Measurements from ENCODE around the gene HLA-DMA. TPM values are rescaled to one million over a fixed set of nuclear protein-coding genes. Genes with fewer than 3 reads are reported as not detected.
A peak's percentile ranks its signal among the peaks of the same experiment; 100 is the strongest.

Gene HLA-DMA
- total and polyA plus RNA-seq, 2 donors, result 8.9 to 30.4 TPM

DNA sequence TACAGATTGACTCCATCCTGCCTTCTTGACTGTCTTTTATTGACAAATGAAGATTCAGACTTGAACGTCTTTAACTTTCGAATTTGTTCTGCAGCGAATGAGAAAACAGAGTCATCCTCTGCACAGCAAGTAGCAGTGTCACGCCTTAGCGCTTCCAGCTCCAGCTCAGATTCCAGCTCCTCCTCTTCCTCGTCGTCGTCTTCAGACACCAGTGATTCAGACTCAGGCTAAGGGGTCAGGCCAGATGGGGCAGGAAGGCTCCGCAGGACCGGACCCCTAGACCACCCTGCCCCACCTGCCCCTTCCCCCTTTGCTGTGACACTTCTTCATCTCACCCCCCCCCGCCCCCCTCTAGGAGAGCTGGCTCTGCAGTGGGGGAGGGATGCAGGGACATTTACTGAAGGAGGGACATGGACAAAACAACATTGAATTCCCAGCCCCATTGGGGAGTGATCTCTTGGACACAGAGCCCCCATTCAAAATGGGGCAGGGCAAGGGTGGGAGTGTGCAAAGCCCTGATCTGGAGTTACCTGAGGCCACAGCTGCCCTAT lies 27.7 kb upstream of the HLA-DMA start:
- H3K36me3 ChIP-seq (ENCODE audit: insufficient read depth), result peaks cover 15% of the 10 kb centered on the region
- no peak for DNase-seq (ENCODE audit: extremely low spot score)
- no peak overlapping the region for H3K27ac ChIP-seq (ENCODE audit: low read depth)
- no peaks in the 10 kb centered on the region for H3K4me1 ChIP-seq (ENCODE audit: insufficient read depth)
- no peak overlapping the region for H3K4me3 ChIP-seq (ENCODE audit: low read depth, low read length)
- 68% methylated on average over 11 of the region's 11 CpGs for WGBS

DNA sequence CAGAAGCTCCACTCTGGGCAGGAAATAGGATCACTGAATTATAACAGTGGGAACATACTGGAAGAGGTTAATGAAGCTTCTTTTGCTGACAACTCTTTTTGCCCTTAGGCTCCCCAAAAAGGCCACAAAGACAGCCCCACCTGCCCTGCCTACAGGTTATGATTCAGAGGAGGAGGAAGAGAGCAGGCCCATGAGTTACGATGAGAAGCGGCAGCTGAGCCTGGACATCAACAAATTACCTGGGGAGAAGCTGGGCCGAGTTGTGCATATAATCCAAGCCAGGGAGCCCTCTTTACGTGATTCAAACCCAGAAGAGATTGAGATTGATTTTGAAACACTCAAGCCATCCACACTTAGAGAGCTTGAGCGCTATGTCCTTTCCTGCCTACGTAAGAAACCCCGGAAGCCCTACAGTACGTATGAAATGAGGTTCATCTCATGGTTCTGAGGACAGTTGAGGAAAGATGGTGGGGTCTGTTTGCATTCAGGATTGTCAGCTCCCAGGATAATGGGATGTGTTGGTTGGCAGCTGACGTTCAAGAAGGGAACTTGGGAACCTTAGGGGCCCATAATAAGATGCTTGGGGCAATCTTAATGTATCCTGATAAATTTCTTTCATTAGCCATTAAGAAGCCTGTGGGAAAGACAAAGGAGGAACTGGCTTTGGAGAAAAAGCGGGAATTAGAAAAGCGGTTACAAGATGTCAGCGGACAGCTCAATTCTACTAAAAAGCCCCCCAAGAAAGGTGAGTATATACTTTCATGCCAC lies 27.0 kb upstream of the HLA-DMA start:
- no peak for DNase-seq (ENCODE audit: extremely low spot score)
- no peak overlapping the region for H3K4me3 ChIP-seq (ENCODE audit: low read depth, low read length)
- no peak overlapping the region for H3K27ac ChIP-seq (ENCODE audit: low read depth)
- H3K36me3 ChIP-seq (ENCODE audit: insufficient read depth), result peaks cover 15% of the 10 kb centered on the region
- no peaks in the 10 kb centered on the region for H3K4me1 ChIP-seq (ENCODE audit: insufficient read depth)
- WGBS, result 85% methylated on average over 12 of the region's 12 CpGs

DNA sequence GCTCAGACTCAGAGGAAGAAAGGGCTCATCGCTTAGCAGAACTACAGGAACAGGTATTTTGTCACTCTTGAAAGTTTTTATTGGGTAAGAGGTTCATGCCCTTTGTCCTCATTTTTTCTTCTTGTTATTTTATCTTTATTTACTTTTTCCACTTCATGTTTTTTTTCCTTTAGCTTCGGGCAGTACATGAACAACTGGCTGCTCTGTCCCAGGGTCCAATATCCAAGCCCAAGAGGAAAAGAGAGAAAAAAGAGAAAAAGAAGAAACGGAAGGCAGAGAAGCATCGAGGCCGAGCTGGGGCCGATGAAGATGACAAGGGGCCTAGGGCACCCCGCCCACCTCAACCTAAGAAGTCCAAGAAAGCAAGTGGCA lies 25.0 kb upstream of the HLA-DMA start:
- Histone ChIP-seq H3K36me3 (ENCODE audit: insufficient read depth) (peaks cover 21% of the 10 kb centered on the region), H3K27ac (ENCODE audit: low read depth) (no peak overlapping the region), H3K4me3 (ENCODE audit: low read depth, low read length) (no peak overlapping the region), H3K4me1 (ENCODE audit: insufficient read depth) (no peaks in the 10 kb centered on the region)
- WGBS, result 58% methylated on average over 7 of the region's 7 CpGs
- DNase-seq (ENCODE audit: extremely low spot score), result no peak

DNA sequence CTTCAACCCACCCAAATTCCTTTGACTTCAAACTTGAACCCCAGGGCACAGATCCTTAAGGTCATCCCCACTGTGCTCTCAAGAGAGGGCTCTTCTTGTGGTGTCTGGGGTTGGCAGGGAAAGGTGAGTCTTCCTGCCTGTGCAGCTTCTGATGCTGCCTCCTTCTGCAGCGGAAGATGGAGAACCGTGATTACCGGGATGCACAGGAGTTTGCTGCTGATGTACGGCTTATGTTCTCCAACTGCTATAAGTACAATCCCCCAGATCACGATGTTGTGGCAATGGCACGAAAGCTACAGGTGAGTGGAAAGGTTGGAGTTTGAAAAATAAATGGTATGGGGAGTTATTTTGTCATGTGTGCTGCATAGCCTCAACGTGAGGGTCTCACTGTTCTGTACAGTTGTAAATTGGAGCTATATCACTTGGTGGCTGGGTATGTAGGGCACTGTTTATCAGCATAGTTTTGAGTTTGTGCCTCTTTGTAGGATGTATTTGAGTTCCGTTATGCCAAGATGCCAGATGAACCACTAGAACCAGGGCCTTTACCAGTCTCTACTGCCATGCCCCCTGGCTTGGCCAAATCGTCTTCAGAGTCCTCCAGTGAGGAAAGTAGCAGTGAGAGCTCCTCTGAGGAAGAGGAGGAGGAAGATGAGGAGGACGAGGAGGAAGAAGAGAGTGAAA lies 24.5 kb upstream of the HLA-DMA start:
- H3K4me3 ChIP-seq (ENCODE audit: low read depth, low read length), result no peak overlapping the region
- WGBS, result 68% methylated on average over 10 of the region's 10 CpGs
- H3K36me3 ChIP-seq (ENCODE audit: insufficient read depth), result peaks cover 25% of the 10 kb centered on the region
- H3K27ac ChIP-seq (ENCODE audit: low read depth), result no peak overlapping the region
- no peaks in the 10 kb centered on the region for H3K4me1 ChIP-seq (ENCODE audit: insufficient read depth)
- DNase-seq (ENCODE audit: extremely low spot score), result no peak

DNA sequence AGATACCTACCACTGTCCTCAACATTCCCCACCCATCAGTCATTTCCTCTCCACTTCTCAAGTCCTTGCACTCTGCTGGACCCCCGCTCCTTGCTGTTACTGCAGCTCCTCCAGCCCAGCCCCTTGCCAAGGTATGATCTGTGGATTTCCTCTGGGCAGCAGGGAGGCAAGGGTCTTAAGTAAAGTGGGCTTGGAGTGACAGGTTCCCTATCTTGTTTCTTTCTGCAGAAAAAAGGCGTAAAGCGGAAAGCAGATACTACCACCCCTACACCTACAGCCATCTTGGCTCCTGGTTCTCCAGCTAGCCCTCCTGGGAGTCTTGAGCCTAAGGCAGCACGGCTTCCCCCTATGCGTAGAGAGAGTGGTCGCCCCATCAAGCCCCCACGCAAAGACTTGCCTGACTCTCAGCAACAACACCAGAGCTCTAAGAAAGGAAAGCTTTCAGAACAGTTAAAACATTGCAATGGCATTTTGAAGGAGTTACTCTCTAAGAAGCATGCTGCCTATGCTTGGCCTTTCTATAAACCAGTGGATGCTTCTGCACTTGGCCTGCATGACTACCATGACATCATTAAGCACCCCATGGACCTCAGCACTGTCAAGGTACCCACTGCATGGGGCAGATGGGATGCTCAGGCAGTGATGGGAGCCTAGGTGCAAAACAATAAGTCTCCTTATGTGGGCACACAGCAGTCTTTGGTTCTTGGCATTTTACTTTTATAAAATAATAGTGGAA lies 23.6 kb upstream of the HLA-DMA start:
- Histone ChIP-seq H3K27ac (ENCODE audit: low read depth) (no peak overlapping the region), H3K36me3 (ENCODE audit: insufficient read depth) (peaks cover 27% of the 10 kb centered on the region), H3K4me3 (ENCODE audit: low read depth, low read length) (no peak overlapping the region), H3K4me1 (ENCODE audit: insufficient read depth) (no peaks in the 10 kb centered on the region)
- no peak for DNase-seq (ENCODE audit: extremely low spot score)
- 78% methylated on average over 7 of the region's 7 CpGs for WGBS

DNA sequence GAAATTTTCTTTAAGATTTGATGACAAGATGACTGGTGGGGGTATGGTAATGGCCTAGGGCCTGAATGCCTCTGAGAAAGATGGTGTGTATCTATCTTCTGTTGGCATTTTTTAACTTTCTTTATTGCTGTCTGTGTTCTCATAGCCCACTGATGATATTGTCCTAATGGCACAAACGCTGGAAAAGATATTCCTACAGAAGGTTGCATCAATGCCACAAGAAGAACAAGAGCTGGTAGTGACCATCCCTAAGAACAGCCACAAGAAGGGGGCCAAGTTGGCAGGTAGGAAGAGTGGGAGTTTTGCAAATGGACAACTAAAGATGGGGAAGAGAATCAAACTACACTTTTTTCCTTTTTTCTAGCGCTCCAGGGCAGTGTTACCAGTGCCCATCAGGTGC lies 23.0 kb upstream of the HLA-DMA start:
- H3K27ac ChIP-seq (ENCODE audit: low read depth), result no peak overlapping the region
- no peak for DNase-seq (ENCODE audit: extremely low spot score)
- WGBS, result 59% methylated on average over 2 of the region's 2 CpGs
- no peaks in the 10 kb centered on the region for H3K4me1 ChIP-seq (ENCODE audit: insufficient read depth)
- H3K4me3 ChIP-seq (ENCODE audit: low read depth, low read length), result no peak overlapping the region
- H3K36me3 ChIP-seq (ENCODE audit: insufficient read depth), result peaks cover 27% of the 10 kb centered on the region

DNA sequence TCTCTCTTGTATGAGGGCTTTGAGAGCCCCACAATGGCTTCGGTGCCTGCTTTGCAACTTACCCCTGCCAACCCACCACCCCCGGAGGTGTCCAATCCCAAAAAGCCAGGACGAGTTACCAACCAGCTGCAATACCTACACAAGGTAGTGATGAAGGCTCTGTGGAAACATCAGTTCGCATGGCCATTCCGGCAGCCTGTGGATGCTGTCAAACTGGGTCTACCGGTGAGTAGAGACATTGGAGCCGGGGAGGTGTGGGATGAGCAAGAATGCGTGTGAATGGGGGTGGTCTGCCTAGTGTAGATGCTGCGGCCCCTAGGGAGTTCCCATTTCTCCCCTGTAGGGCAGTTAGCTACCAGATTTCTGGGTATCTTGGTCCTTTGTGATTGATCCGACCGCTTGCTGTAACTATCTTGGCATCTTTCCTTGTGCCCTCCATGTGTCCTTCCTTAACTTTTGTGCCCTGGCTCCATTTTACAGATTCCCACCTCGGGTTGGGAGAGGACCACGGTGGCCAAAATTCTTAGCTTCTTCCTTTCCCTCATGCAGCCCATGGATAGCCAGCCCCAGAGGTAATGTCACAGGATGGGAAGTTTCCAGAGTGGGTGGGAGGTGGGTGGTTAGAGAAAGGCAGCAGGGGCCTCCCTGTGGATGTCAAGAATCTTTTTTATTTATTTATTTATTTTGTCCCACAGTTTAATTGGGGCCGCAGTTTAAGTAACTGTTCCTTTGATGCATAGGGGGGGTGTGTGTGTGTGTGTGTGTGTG lies 21.8 kb upstream of the HLA-DMA start:
- H3K4me3 ChIP-seq (ENCODE audit: low read depth, low read length), result peak overlapping the region; percentile 94
- no peak for DNase-seq (ENCODE audit: extremely low spot score)
- H3K36me3 ChIP-seq (ENCODE audit: insufficient read depth), result peaks cover 20% of the 10 kb centered on the region
- WGBS, result 6% methylated on average over 14 of the region's 14 CpGs
- H3K4me1 ChIP-seq (ENCODE audit: insufficient read depth), result no peaks in the 10 kb centered on the region
- H3K27ac ChIP-seq (ENCODE audit: low read depth), result no peak overlapping the region

DNA sequence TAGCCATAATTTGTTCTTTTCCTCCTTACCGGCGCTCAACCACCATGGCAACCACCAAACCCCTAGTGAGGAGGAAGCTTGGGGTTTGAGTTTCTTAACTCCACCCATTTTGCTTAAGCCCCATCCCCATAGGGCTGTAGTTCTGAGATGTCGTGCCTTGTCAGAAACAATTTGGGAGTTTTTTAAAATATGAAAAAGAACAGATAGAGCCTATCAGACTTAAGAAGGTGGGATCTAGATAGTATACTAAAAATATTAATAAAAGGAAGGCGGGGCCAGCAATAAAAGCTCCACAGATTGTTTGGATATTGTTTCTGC lies 21.1 kb upstream of the HLA-DMA start:
- DNase-seq (ENCODE audit: extremely low spot score), result no peak
- no peaks in the 10 kb centered on the region for H3K4me1 ChIP-seq (ENCODE audit: insufficient read depth)
- peak overlapping the region; percentile 94 for H3K4me3 ChIP-seq (ENCODE audit: low read depth, low read length)
- H3K36me3 ChIP-seq (ENCODE audit: insufficient read depth), result peaks cover 18% of the 10 kb centered on the region
- H3K27ac ChIP-seq (ENCODE audit: low read depth), result no peak overlapping the region
- 1% methylated on average over 4 of the region's 4 CpGs for WGBS

DNA sequence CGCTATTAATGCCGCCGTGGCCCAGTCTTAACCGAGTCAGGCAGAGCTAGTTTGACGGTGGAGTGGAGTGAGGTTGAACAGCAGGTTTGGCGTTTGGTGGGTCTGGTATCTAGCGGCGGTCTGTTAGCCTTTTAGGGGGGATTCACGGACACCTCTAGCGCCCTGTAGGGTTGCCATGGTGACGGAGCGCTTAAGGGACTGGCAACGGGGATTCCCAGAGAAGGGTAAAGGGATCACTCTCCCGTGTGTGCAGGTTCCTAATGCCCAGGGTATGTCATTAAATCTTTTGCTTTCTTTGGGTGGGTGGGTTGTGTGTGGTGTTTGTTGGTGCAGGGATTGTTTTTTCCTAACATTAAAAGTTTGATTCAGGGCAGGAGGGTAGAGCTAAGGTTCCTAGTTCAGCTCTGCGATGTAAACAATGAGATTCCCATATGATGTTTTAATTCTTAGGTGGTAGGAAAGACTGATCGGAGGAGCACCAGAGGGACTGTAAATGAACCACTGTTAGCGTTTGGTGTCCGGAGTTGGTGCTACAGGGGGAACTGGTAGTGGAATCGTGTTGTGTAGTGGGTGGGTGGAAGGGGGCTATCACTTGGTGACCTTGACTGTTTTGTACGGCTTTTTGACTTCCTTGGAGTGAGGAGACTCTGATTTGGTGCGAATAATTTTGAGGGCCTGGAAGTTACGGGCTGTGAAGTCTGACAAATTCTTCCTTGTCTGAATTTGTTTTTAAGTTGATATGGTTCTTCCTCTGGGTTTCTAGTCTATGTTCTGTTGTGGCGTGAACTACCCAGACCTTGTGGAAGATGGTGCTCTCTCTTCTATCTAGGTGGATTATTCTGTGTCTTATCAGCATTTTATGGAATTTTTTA lies 20.5 kb upstream of the HLA-DMA start:
- peak overlapping the region; percentile 94 for H3K4me3 ChIP-seq (ENCODE audit: low read depth, low read length)
- under 1% methylated on average over 23 of the region's 23 CpGs for WGBS
- peaks cover 18% of the 10 kb centered on the region for H3K36me3 ChIP-seq (ENCODE audit: insufficient read depth)
- DNase-seq (ENCODE audit: extremely low spot score), result no peak
- no peaks in the 10 kb centered on the region for H3K4me1 ChIP-seq (ENCODE audit: insufficient read depth)
- H3K27ac ChIP-seq (ENCODE audit: low read depth), result peak overlapping the region; percentile 72

DNA sequence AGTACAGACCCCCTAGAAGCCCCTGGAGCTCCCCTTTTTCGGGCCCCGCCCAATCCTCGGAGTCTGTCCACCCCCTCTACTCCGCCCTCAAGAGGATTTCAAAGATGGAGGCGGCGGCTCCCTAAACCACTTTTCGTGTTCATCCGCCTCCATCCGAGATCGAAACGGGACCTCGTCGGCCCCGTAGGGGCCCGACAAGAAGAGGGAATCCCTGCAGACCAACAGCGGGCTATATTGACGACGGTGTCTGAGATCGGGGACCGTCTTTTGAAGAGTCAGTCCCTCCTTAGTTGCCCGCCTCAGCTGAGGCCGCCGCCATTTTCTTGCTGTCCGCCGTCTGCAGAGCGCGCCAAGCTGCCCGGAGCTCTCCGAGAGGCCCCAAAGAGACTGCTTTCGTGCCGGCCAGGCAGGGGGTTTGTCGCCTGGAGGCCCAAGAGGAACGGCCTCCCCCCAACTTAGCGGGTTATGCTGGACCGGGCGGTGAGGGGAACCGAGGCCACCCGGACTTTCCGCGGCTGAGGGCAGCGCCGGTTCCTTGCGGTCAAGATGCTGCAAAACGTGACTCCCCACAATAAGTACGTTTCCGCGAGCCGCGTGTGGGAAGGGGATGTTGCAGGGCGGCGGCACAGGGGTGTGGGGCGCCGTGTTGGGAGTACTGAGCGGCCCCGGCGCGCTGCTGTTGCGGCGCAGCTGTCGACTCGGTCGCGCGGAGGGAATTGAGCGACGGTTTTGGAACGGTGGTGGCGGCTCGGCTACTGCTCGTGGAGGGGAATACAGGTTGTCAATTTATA lies 19.7 kb upstream of the HLA-DMA start:
- peak overlapping the region; percentile 72 for H3K27ac ChIP-seq (ENCODE audit: low read depth)
- H3K4me3 ChIP-seq (ENCODE audit: low read depth, low read length), result peak overlapping the region; percentile 94
- no peaks in the 10 kb centered on the region for H3K4me1 ChIP-seq (ENCODE audit: insufficient read depth)
- no peak for DNase-seq (ENCODE audit: extremely low spot score)
- WGBS, result under 1% methylated on average over 70 of the region's 70 CpGs
- H3K36me3 ChIP-seq (ENCODE audit: insufficient read depth), result peaks cover 18% of the 10 kb centered on the region

DNA sequence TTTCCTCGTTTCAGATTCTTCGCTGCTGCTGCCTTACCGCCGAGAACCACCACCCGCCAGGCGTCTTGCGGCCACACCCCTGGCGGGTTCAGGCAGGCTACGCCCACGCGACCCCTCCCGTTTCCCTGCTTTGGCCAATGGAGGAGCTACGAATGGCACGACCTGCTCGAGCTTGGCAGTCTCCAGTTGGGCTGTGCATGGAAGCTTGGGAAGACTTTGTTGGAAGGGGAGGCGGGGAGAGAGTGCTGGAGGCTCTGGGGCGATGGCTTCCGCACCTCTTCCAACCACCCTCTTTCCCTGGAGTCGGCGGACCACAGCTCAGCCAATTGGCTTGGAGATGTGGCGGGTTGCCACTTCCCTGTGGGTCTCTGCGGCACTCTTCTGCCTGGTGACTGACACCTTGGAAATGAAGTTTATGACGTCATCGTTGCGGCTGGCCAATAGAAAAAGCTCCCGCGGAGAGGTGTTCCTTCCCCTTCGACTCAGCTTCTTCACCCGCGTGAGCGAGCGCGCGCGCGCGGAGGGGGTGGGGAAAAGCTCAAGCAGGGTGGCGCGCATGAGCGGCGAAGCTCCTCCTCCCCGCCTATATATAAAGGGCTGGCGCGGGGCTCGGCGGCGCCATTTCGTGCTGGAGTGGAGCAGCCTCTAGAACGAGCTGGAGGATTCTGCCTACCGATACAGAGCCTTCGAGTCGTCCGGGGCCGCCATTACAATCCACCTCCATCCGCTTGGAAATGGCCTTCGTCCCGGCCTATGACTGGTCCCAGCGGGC lies 18.9 kb upstream of the HLA-DMA start:
- WGBS, result under 1% methylated on average over 58 of the region's 58 CpGs
- Histone ChIP-seq H3K36me3 (ENCODE audit: insufficient read depth) (peaks cover 14% of the 10 kb centered on the region), H3K4me3 (ENCODE audit: low read depth, low read length) (peak overlapping the region; percentile 94), H3K27ac (ENCODE audit: low read depth) (peak overlapping the region; percentile 100), H3K4me1 (ENCODE audit: insufficient read depth) (no peaks in the 10 kb centered on the region)
- peak; percentile 100 for DNase-seq (ENCODE audit: extremely low spot score)

Measured in urinary bladder (tissue), 4 donors.